AG10803 (cell line): ENCODE measurements around the gene BAG1.

Source experiments
- DNase-seq: peaks from one replicate; pipeline ENCODE4 v3.0.0; 2010; ENCODE audit warnings: low read depth
- H3K4me3 ChIP-seq: 2 replicates; pipeline ENCODE4 v1.5.1; 2011; ENCODE audit warnings: mild to moderate bottlenecking, low read length, control low read depth
- CTCF ChIP-seq: conservative IDR thresholded peaks from 2 replicates; pipeline ENCODE4 v1.5.1; 2011; ENCODE audit warnings: mild to moderate bottlenecking, low read length, control low read depth, inconsistent platforms

Gene BAG1

GRCh38 chr9:33264473-33265177 is at the start of gene BAG1, which contains the start of gene CHMP5:
BAG1 (minus strand) TSS chr9:33264708.
CHMP5 (plus strand) TSS chr9:33265049; CDS start chr9:33265079, 30 bp downstream.
- peak; percentile 42 for TF ChIP-seq CTCF
- peak within 1 kb of the TSS; percentile 98 for H3K4me3 ChIP-seq
- DNase-seq: peak; percentile 99

- no peak for TF ChIP-seq CTCF
- DNase-seq: no peak
- H3K4me3 ChIP-seq: no peak overlapping the region
Measured at GRCh38 chr9:33311953-33312352, 47.4 kb upstream of the BAG1 start.

- no peak for TF ChIP-seq CTCF
- no peak overlapping the region for H3K4me3 ChIP-seq
- DNase-seq: no peak
Measured at GRCh38 chr9:33310748-33311147, 46.2 kb upstream of the BAG1 start.

- TF ChIP-seq CTCF: no peak
- no peak for DNase-seq
- no peak overlapping the region for H3K4me3 ChIP-seq
Measured at GRCh38 chr9:33309903-33310302, 45.4 kb upstream of the BAG1 start.

GRCh38 chr9:33307067-33307466 is 42.6 kb upstream of the BAG1 start:
- no peak for TF ChIP-seq CTCF
- H3K4me3 ChIP-seq: no peak overlapping the region
- DNase-seq: no peak

- no peak overlapping the region for H3K4me3 ChIP-seq
- TF ChIP-seq CTCF: no peak
- DNase-seq: no peak
Measured at GRCh38 chr9:33306037-33306436, 41.5 kb upstream of the BAG1 start.

GRCh38 chr9:33304362-33304761 is 39.9 kb upstream of the BAG1 start:
- no peak for DNase-seq
- no peak for TF ChIP-seq CTCF
- no peak overlapping the region for H3K4me3 ChIP-seq
